HG03196 (cell line): ENCODE data around the gene TRIP6.

ENCODE experiments used
- ATAC-seq: cut with Tn5 transposase; IDR thresholded peaks from one replicate; pipeline ENCODE4 v1.9.1; 2021; ENCODE audit not compliant: unreplicated experiment

Gene TRIP6

DNA sequence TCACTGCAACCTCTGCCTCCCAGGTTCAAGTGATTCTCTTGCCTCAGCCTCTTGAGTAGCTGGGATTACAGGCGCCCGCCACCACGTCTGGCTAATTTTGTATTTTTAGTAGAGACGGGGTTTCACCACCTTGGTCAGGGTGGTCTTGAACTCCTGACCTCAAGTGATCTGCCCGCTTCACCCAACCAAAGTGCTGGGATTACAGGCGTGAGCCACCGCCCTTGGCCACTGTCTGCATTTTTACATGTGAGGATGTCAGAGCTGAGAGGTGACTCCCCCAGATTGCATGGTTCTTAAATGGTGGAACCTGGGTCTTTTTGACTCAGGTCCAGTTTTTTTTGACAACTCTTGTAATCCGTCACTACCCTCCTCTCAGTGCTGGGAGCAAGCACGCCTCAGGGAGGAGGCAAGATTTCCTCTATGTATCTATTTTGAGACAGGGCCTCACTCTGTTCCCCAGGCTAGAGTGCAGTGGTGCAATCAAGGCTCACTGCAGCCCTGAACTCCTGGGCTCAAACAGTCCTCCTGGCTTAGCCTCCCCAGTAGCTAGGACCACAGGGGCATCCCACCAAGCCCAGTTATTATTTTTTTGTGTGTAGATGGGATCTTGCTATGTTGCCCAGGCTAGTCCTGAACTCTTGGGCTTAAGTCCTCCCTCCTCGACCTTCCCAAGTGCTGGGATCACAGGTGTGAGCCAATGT lies 6.6 kb downstream of the TRIP6 start:
- ATAC-seq, result no peak

DNA sequence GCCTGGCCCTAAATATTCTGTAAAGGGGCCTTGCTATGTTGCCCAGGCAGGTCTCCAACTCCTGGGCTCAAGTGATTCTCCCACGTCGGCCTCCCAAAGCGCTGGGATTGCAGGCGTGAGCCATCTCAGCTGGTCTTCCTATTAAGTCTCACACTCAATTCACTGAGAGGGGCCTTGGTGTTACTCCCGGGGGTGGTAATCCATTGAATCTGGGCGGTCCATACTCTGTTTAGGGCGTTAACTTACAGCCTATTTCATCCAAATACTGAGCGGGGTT lies 7.1 kb downstream of the TRIP6 start:
- no peak for ATAC-seq

DNA sequence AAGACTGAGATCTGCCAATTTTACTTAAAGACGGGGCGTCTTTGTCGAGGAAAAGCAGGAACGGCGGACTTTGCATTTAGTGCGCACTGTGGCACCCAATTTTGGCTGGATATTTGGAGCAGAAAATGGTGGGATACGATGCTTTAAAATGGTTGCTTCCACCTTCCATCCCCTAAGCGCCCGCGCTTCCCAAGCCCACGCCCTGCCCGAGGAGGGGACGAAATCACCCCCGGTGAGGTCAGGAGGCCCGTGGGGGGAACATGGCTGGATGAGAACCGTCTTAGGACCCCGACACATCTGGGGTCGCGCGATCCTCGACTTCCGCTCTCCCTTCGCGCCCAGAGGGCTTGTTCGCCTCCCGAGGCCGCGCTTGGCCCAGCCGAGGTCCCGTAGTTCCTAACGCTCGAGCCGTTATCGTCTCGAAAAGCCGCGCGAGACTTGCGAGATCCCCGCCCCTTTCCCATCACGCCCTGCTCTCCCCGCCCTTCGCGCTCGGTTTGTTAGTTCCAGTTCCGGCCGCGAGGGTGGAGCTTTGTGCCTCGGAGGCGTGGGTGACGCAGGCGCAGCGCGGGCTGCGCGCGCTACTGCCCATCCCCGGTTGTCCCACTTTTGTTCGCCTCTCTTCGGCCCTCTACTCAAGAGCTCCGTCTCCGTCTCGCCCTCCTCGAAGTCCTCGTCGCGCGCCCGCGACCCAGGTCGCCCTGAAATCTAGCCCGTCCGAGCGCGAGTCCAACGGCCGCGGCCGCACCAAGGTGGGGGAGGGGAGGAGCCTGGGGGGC lies 7.6 kb downstream of the TRIP6 start, which contains the start of gene SRRT:
Gene SRRT (plus strand): TSS at position 527 of the 779 bp plus-strand sequence. CDS start 488 bp downstream, outside the sequence.
- ATAC-seq, result peak; percentile 91

DNA sequence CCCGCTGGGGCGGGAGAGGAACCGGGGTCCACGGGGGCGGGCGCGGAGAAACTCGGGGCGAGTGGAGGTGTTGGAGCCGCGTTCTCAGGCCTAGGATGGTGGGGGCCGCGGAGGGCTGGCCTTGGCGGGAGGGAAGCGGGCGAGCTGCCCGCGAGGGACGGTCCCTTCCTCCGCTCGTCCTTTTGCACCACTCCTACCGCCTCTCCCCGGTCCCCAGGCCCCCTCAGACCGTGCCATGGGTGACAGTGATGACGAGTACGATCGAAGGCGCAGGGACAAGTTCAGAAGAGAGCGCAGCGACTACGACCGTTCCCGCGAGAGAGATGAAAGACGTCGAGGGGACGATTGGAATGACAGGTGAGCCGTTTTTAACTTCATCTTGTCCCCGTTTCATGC lies 8.2 kb downstream of the TRIP6 start:
- ATAC-seq, result peak; percentile 35

DNA sequence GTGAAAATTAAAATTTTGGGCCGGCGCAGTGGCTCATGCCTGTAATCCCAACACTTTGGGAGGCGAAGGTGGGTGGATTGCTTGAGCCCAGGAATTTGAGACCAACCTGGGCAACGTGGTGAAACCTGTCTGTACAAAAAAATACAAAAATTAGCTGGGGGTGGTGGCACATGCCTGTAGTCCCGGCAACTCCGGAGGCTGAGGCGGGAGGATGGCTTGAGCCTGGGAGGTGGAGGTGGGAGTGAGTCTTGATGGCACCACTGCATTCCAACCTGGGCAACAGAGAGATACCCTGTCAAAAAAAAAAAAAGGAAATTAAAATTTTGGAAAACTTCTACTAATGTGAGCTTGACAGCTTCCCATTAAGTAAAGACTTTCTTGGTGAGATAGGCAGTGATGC lies 10.8 kb downstream of the TRIP6 start:
- ATAC-seq, result no peak

DNA sequence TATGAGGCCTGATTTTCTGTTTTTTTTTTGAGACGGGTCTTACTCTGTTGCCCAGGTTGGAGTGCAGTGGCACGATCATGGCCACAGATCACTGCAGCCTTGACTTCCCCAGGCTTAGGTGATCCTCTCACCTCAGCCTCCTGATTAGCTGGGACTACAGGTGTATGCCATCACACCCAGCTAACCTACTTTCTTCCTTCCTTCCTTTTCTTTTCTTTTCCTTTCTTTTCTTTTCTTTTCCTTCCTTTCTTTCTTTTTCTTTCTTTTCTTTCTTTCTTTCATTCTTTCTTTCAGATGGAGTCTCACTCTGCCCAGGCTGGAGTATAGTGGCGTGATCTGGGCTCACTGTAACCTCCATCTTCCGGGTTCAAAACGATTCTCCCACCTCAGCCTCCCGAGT lies 11.5 kb downstream of the TRIP6 start:
- ATAC-seq, result no peak

DNA sequence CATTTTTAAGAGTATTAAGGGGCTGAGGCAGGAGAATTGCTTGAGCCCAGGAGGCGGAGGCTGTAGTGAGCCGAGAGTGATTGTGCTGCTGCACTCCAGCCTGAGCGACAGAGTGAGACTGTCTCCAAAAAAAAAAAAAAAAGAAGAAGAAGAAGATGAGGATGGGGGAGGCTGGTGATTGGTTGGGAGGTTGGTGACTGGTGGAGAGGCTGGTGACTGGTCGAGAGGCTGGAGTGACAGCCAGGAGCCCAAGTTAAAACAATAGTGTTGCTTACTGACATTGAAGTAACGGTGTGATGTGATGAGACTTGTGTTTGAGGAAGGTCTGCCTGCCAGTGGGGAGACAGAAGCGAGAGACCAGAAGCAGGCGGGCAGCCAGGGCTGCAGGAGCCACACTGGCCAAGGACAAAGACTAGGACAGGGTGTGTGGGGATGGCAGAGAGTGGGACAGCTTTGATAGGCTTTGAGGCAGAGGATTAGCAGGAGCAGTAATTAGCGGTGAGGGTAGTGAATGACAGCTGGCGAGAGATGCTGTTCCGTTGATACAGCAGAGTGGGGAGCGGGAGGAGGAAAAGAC lies 12.6 kb downstream of the TRIP6 start:
- no peak for ATAC-seq

DNA sequence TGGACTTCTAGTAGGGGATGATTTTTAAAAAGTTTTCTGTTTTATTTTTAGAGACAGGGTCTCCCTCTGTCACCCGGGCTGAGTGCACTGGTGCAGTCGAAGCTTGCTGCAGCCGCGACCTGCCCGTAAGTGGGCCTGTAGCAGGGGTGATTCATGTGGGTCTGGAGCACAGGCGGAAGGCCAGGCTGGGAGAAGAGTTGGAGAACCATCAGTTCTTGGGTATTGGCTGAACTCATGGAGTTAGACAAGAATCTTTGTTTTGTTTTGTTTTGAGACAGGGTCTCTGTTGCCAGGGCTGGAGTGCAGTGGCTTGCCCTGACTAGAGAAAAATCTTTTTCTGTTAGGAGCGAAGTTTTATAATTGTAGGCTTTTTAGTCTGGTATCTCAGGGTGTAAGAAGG lies 13.5 kb downstream of the TRIP6 start:
- no peak for ATAC-seq

DNA sequence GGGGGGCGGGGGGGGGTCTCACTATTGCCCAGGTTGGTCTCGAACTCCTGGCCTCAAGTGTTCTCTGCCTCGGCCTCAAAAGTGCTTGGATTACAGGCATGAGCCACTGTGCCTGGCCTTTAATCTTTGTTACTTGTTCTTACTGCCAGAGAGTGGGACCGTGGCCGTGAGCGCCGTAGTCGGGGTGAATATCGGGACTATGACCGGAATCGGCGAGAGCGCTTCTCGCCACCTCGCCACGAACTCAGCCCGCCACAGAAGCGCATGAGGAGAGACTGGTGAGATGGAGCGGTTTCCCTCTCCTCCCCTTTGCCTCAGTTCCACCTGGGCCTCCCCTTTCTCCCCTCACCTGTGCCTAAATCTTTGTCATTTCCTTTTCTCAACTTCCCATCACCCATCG lies 13.9 kb downstream of the TRIP6 start:
- no peak for ATAC-seq

DNA sequence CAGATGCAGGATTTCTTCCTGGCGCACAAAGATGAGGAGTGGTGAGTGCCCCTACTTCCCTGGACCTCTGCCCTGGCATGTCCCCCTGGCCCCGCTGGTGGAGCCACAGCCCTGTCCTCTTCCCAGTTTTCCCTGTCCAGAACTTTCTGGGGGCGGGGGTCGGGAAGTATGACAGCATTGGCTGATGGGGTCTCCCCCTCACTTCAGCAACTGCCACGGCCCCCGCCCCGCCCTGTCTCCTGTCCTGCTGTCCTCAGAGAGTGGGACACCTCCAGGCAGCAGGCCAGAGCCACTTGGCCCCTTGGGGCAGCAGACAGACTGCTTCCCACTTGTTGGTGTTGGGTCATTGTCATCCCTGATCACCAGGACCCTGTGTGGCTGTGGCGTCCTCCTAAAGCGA lies 15.0 kb downstream of the TRIP6 start:
- ATAC-seq, result no peak

DNA sequence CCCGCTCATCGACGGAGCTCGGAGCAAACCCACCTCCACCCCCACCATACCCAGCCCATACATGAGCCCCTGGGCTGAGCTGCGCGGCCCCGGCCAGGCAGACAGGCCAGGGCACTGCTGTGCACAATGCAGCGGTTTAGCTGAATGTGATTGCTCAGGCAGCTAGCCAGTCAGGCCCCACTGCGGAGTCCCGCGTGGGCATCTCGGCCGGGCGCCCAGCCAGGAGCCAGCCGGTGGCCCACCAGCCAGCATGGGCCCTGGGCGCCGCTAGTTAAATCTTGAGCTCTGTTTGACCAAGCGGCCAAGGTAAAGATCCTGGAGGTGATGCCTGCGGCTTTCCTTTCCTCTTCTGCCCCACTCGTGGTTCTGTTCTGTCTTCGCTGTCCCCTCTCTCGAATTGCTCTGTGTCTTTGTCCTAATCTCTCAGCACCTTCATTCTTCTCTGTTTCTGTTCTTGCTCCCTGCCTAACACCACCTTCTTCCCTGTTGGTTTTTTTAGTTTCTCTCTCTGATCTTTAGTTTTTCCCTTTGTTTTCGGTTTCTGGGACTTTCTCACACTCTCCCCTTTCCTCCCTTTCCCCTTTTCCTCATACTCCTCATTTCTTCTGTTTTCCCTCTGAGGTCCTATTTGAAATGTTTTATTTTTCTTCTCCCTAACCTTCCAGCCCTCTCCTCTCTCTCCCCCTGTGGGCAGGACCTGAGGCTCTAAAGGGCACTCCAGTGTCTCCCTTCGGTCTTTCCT lies 15.8 kb downstream of the TRIP6 start:
- ATAC-seq, result no peak

DNA sequence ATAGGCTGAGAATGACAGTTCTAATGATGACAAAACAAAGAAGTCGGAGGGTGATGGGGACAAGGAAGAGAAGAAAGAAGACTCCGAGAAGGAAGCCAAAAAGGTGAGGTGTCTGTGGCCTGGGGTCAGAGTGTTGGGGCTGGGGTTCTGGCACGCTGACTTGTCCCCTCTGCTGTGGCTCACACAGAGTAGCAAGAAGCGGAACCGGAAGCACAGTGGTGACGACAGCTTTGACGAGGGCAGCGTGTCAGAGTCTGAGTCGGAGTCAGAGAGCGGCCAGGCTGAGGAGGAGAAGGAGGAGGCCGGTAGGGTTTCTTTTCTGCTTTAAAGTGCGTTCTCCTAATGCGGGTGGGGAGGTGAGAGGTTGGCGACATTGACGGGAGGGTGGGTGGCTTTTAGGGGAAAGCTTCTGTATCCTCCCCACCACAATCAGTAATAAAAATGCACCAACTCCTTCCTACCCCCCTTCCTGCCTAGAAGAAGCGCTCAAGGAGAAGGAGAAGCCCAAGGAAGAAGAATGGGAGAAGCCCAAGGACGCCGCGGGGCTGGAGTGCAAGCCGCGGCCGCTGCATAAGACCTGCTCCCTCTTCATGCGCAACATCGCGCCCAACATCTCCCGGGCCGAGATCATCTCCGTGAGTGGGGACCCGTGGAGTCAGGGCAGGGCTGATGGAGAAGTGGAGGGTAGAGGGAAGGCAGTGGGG lies 17.7 kb downstream of the TRIP6 start:
- no peak for ATAC-seq

DNA sequence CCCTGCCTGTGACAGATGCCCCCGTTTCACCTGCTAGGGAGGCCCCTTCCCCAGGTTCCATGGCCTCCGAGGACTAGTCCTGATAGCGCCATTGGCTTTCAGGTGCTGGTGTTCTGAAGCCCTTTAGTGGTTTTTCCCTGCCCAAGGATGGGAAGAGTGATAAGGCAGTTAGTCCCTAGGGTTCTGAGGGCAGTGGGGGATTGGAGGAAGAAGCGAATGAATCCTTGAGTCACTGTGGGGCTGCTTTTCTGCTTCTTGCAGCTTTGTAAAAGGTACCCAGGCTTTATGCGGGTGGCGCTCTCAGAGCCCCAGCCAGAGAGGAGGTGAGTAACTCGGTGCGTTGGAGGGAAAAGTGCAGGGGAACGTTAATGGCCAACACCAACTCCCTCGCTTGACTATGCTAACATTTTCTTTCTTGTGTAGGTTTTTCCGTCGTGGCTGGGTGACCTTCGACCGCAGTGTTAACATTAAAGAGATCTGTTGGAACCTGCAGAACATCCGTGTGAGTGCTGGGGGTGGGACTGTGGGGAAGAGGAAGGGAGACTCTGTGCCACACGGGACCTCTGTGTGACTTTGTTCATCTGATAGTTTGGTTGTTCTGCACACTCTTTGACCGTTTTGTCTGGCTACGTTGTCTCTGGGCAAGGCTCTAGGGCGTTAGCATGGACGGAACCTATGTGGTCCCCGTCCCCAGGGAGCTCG lies 18.4 kb downstream of the TRIP6 start:
- no peak for ATAC-seq

DNA sequence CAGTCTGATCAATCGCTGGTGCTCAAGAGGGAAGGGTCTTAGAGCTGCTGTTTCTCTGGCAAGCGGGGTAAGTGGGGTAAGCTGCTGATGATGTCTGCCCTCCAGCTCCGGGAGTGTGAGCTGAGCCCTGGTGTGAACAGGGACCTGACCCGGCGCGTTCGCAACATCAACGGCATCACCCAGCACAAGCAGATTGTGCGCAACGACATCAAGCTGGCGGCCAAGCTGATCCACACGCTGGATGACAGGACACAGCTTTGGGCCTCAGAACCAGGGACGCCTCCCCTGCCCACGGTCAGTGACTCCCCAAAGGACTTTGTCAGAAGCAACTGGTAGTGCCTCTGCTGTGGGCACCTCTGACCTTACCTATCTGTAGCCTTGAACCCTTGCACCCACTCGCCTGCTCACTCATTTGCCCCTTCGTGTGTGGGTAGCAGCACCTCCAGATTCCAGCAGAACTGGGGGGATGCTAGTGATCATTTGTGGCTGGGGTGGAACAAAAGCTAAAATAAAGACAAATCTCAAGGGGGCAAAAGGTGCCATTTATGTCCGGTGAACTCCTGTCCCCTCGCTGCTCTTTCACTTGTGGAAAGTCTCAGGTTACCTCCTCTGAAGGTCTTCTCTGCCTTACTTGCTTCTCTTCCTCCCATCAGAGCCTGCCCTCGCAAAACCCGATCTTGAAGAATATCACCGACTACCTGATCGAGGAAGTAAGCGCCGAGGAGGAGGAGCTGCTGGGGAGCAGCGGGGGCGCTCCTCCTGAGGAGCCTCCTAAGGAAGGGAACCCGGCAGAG lies 19.2 kb downstream of the TRIP6 start:
- no peak for ATAC-seq

DNA sequence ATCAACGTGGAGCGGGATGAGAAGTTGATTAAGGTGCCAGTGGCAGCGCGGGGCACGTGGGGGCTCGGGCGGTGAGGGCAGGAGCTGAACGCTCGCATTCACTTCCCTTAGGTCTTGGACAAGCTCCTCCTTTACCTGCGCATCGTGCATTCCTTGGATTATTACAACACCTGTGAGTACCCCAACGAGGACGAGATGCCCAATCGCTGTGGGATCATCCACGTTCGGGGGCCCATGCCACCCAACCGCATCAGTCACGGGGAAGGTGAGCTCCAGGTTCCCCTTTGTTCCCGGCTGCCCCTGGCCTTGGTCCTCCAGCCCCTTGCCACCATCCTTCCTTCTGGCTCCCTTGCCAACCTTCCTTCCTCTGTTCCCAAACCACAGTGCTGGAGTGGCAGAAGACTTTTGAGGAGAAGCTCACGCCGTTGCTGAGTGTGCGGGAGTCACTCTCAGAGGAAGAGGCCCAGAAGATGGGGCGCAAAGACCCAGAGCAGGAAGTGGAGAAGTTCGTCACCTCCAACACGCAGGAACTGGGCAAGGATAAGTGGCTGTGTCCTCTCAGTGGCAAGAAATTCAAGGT lies 19.8 kb downstream of the TRIP6 start:
- no peak for ATAC-seq

DNA sequence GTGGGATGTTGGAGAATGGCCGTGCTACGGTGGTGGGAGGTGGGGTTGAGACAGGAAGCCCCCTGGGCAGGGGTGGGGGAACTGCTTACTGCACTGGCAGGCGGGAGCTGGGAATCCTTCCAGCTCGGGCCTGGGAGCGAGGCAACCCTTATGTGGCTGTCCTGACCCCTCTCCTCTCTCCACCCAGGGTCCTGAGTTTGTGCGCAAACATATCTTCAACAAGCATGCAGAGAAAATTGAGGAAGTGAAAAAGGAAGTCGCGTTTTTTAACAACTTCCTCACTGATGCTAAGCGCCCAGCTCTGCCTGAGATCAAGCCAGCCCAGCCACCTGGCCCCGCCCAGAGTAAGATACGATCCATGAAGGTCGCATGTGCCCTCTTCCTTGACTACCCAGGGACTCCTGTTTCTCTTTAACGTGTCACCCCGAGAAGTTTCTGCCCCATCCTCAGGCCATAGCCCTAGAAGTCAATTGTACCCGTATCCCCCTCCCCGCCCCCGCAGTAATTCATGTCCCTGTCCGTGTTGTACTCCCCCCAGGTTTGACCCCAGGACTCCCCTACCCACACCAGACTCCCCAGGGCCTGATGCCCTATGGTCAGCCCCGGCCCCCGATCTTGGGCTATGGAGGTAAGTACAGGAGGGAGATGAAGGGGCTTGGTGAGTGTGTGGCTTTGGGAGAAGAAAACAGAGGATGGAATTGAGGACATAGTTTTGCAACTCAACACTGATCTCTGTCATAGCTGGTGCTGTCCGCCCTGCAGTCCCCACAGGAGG lies 20.5 kb downstream of the TRIP6 start:
- ATAC-seq, result peak; percentile 32

DNA sequence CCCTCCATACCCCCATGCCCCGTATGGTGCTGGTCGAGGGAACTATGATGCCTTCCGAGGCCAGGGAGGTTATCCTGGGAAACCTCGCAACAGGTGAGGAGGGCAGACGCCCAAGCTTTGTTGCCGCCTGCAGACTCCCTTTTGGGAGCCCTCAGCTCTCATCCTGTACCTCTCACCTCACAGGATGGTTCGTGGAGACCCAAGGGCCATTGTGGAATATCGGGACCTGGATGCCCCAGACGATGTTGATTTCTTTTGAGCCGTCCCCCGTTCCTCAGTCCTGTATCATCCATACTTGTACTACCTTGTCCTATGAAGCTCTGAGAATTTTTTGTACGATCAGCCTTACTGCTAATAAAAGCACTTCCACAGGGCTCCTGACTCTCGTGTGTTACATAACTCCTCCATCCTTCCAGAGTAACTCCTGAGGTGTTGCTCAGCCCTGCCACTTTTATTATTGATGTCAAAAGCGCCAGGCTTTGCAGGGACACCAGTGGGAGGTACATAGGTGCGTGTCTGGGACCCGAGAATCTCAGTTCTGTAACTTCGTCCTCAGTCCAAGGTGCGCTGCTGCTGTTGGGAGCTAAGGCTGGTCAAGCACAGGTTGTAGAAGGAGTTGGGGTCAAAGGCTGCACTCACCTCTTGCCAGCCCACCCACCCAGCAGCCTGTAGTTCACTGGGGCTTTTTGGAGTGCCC lies 21.3 kb downstream of the TRIP6 start:
- no peak for ATAC-seq
